Smooth muscle cell of the coronary artery (primary cell): ENCODE measurements around the gene RAB30. TPM values are rescaled to one million over a fixed set of nuclear protein-coding genes. Genes with fewer than 3 reads are reported as not detected.

ENCODE experiments used
- total RNA-seq: library from RNA; depleted of rRNA; stranded (reverse); fragments of >200 nt; gene quantifications from 2 replicates; pipeline ENCODE4 v1.2.3, GENCODE V29; 2014; ENCODE audit warnings: low replicate concordance

RAB30 gene
- total RNA-seq = 25.5 and 27.6 TPM in 2 replicates

DNA sequence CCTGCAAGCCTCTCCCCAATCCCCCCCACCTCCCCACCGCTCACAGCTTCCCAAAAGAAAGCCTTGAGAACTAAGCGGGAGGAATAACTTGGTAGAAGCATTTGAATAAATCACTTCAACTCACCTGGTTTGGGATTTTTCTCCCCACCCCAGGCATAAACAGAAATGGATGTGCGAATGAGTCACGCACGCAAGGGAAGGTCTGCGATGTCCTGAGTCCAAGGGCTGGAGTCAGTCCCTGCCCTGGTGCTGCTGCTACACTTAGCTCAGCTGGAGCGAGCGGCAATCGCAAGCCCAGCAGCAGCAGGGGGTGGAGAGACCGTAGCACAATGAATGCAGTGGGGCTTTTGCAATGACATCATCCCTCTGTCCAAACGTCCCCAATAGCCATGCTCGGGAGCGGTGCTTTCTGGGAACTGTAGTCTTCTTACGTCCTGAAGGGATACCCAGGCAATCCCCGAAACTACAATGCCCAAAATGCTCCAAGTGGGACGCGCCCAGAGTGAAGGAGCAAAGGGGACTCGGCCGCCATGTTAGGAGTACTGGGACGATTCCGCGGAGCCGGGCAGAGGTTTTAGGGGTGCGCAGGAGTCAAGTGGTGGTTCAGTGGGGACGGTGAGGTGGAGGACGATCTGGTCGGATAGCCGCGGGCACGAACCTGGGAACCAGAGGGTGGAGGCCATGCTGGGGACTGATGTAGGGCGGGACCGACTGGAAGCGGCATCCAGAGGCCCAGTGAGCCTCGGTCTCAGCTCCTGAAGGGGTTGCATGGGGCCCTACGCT is at the start of gene RAB30:
TSS of gene RAB30 (minus strand) at position 331 of the 783 bp plus-strand sequence. CDS start 74,581 bp downstream, outside the sequence.

Other genes starting within 250 kb of the RAB30 start
- gene PRCP, start 171.5 kb downstream of the RAB30 start, total RNA-seq = 140 and 209 TPM in 2 replicates
- 0.70 and 1.4 TPM in 2 replicates for gene DDIAS, start 170.2 kb downstream of the RAB30 start, total RNA-seq
- gene PCF11, start 85.2 kb upstream of the RAB30 start, total RNA-seq = 22.7 and 26.7 TPM in 2 replicates
- gene ANKRD42, start 121.8 kb upstream of the RAB30 start, total RNA-seq = 10.2 and 18.3 TPM in 2 replicates
- gene CCDC90B, start 214.5 kb upstream of the RAB30 start, total RNA-seq = 65.2 and 71.8 TPM in 2 replicates